HuH-7.5 (cell line): ENCODE measurements around the gene KLF15.

Source experiments
- DNase-seq: peaks from one replicate; pipeline ENCODE4 v3.0.0; 2011; ENCODE audit warnings: low spot score

KLF15 gene

GRCh38 chr3:126389112-126389793, 32.0 kb upstream of the KLF15 start:
- peak; percentile 92 for DNase-seq

GRCh38 chr3:126381966-126382365, 24.8 kb upstream of the KLF15 start:
- no peak for DNase-seq

DNA sequence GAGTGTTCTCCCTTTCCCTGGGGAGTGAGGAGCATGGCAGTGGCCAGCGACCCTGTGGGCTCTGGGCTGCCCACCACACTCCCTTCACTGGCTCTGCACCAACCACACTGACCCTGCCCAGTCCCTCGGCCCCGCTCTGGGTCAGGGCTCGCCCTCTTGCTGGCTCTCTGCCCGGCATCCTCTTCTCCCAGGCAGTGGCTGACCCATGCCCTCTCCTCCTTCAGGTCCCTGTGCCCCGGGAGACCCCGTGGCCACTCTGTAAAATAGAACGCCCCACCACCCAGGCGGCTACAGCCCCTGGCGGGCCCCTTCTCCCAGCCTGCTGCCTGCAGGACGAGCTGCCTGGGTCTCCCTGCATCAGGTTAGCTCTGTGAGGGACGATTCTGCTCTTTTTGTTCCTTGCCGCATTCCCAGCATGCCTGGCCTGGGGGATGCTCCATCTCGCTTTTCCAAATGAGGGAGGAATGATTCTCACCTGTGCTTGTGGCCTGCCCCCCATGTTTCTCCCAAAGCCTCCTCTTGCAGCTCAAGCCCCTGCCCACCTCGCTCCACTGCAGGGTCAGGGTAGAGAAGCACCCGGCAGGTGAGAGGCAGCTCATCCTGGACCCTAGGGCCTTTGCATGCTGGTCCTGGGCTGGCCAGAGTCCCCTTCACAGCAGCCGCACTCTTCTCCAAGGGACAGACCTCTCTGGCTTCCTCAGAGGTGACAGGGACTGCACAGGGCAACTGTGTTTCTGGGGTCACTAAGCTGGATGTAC, 23.0 kb upstream of the KLF15 start:
- no peak for DNase-seq

DNA sequence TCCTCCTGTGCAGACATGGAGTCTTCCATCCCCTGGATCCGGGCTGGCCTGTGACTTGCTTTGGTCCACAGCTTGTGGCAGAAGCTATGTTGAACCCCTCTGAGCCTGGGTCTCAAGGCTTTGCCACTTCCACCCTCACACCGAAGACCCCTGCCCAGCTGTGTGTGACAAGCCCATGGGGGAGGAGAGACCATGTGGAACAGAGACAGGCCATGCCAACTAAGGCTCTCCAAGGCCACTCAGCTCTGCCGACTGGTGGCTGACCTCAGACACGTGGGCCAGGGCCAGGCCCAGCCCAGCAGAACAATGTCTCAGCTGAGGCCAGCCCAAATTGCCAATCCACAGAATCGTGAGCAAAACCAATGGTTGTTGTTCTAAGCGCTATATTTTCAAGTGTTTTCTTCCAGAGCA, 21.1 kb upstream of the KLF15 start:
- no peak for DNase-seq

DNA sequence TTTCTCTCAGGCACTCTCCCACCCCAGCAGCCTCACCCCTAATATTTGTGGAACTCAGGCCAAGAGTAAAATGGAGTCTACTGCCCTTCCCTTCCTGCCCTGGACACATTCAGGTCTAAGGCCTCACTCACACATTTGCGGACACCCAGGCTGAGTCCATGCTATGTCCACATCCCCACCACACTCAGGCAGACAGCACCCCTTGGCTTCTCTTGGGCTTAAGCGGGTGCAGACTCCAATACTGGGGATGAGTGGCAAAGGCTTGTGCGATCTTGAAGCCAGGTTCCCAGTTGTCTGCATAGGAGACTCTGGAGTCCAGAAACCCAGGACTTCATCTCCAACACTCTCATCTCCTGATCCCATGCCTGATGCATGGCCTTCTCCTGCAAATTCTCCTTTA, 20.0 kb upstream of the KLF15 start:
- no peak for DNase-seq

DNA sequence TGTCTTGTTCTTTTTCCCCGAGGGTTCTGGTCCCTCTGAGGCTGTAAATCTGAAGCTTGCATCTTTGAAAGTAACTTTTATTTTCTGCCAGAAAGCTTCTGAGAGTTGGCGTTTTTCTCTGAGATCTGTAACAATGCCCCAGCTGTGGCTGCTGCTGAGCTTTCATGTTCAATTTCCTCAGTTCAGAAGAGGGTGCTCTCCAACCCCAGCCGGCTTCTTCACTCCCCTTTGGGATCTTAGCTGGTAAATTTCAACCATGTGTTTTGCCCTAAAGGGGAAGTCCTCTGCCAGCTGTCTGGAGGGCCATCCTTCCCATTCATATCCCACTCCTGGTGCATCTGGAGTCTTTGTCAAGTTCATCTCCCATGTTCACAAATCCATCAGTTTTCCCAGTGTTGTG, 19.2 kb upstream of the KLF15 start:
- DNase-seq: no peak

GRCh38 chr3:126375835-126376331, 18.7 kb upstream of the KLF15 start:
- no peak for DNase-seq

GRCh38 chr3:126373682-126374601, 16.7 kb upstream of the KLF15 start:
- DNase-seq: no peak

DNA sequence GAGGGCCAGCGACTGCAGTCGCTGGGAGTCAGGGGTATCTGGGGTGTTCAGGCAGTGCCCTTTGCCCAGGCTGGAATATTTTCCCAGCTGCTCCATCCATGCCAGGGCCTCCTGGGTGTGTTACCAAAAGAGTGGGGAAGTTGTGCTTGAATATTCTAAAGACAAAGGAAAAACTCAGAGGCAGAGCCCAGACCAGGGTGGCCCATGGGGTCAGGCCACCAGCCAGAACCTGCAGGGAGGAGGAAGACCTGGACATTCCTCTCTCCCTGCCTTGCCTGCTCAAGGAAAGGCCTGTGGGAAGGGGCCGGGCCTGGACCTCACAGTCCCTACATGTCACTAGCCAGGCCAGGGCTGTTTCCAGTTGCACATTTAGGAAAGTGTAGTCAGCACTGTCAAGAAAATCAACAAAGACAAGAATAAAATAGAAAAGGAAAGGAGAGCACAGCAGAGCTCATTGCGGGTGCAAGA, 16.0 kb upstream of the KLF15 start:
- DNase-seq: no peak

DNA sequence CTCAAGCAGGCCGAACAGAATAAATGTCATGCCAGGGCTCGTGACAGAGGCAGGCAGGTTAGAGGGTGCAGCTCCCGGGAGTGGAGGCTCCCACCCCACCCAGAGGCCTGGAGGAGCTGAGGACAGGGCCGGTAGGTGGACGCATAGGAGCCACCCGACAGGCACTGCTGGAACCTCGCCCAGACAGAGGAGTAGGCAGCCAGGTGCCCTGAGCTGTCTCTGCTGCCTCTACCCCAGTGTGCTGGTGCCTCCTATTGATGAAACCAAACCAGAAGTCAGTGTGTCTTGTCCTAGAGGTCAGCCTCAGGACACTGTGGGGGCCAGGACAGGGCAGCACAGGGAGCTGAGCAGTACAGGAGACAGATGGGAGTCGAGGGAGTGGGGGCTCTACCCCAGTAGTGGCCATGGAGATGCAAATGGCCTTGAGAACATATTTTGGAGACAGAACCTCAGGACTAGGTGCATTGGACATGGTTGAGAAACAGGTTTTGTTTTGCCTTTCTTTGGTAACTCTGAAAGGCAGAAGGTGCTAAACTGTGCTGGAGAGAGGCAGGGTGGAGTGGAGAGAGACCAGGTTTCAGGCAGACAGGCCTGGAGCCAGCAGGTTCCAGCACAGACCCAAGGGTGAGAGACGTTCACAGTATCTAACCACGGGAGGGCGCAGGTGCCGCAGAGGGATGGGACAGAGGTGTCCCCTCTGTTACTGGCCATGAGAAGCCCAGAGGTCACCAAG, 15.4 kb upstream of the KLF15 start:
- no peak for DNase-seq

DNA sequence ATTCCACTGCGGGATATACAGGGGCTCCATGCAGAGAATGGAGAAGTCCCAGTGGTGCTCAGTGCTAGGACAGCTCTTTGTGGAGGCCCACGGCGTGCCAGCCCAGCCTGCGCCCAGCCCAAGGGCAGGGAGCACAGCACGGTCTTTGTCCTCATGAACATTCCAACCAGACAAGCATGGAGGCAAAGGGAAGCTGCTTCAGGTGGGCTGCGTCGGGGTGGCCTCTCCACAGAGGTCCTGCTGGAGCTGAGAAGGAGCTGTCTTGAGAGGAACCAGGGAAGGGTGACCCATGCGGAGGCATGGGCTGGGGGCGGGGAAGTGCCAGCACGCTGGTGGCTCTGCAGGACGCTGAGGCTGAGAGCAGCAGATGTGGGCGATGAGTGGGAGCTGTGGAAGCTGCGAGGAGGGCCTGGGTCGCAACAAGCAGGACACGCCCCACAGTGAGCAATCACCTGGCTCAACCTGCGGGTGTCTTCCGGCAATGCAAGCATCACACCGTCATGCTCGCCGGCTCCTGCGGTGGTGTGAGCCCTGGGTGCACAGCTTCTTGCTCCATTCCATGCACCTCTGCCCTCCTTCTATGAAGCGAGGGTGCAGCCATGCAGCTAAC, 14.0 kb upstream of the KLF15 start:
- no peak for DNase-seq

- no peak for DNase-seq
These were observed 13.4 kb upstream of the KLF15 start for GRCh38 chr3:126370606-126371005.

DNA sequence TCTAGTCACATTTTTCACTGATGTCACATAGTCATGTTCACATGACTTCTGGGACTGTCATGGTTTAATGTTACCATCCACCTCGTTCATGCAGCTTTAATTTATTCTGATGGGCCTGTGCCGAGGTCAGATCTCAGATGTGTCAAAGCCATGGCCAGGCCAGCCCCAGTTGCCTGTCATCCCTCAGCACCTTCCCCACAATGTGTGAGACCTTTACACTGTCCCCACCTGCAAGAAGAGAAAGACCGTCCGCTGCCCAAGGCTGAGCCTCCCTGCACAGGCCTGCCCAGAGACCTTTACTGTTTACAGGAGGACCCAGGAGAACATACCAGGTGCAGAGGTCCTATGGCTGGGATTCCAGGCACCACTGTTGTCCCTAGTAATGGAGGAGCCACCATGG, 12.8 kb upstream of the KLF15 start:
- DNase-seq: no peak

- DNase-seq: no peak
These were observed 12.3 kb upstream of the KLF15 start for GRCh38 chr3:126369490-126369889.

- DNase-seq: no peak
These were observed 10.2 kb upstream of the KLF15 start for GRCh38 chr3:126367316-126367805.

- no peak for DNase-seq
These were observed 8.4 kb upstream of the KLF15 start for GRCh38 chr3:126365351-126366277.

- DNase-seq: no peak
These were observed 7.6 kb upstream of the KLF15 start for GRCh38 chr3:126364731-126365301.

- DNase-seq: no peak
These were observed 7.0 kb upstream of the KLF15 start for GRCh38 chr3:126364130-126364695.

GRCh38 chr3:126361211-126361610, 4.0 kb upstream of the KLF15 start:
- DNase-seq: no peak
